Cortex of kidney (tissue), 1 donor: ENCODE measurements around the gene CNBD2.
"Not testable (repeated sequence)": the region's sequence is repeated elsewhere in the genome, so short reads cannot be mapped to it uniquely, and the experiment has no call there.

ENCODE experiments used
- DNase-seq: peaks from one replicate; lab custom pipeline; 2025; lab: John Stamatoyannopoulos, UW

CNBD2 gene

GRCh38 chr20:36063916-36064657 lies 95.7 kb downstream of the CNBD2 start:
- DNase-seq, result no peak

- peak; percentile 74 for DNase-seq
Measured at GRCh38 chr20:36064658-36065426, 96.5 kb downstream of the CNBD2 start.

- DNase-seq, result no peak
Measured at GRCh38 chr20:36065427-36065998, 97.1 kb downstream of the CNBD2 start.

- no peak for DNase-seq
Measured at GRCh38 chr20:36066777-36067176, 98.4 kb downstream of the CNBD2 start.

GRCh38 chr20:36068526-36068925 lies 100.1 kb downstream of the CNBD2 start:
- not testable (repeated sequence) for DNase-seq

- DNase-seq, result no peak
Measured at GRCh38 chr20:36070451-36070850, 102.1 kb downstream of the CNBD2 start.

- no peak for DNase-seq
Measured at GRCh38 chr20:36071848-36072247, 103.5 kb downstream of the CNBD2 start.

GRCh38 chr20:36074983-36075382 lies 106.6 kb downstream of the CNBD2 start:
- DNase-seq, result no peak

- DNase-seq, result not testable (repeated sequence)
Measured at GRCh38 chr20:36077762-36078161, 109.4 kb downstream of the CNBD2 start.

- no peak for DNase-seq
Measured at GRCh38 chr20:36079486-36079885, 111.1 kb downstream of the CNBD2 start.

- not testable (repeated sequence) for DNase-seq
Measured at GRCh38 chr20:36079984-36080383, 111.6 kb downstream of the CNBD2 start.
